Endothelial cell of umbilical vein (primary cell): ENCODE measurements around the gene GNE. TPM values are rescaled to one million over a fixed set of nuclear protein-coding genes. Genes with fewer than 3 reads are reported as not detected.
A peak's percentile ranks its signal among the peaks of the same experiment; 100 is the strongest.
"Not testable (repeated sequence)": the region's sequence is repeated elsewhere in the genome, so short reads cannot be mapped to it uniquely, and the experiment has no call there.

ENCODE experiments used
- BruUV-seq: library from RNA; stranded (reverse); fragments of 400-500 nt; replicated peaks from 2 replicates; lab custom pipeline; 2021; lab: Mats Ljungman, UMichigan
- CTCF ChIA-PET: fragments of 300-600, 350-600 bp; sonication (Branson Sonifier 250); formaldehyde crosslinking; loops from one replicate; lab custom pipeline; 2021; ENCODE audit warnings: antibody characterized with exemption, inconsistent platforms; lab: Charles Lee
- POLR2A ChIA-PET: fragments of 300-600, 350-600 bp; sonication (Branson Sonifier 250); formaldehyde crosslinking; loops from one replicate; lab custom pipeline; 2021; ENCODE audit warnings: antibody characterized with exemption, inconsistent platforms; lab: Charles Lee
- DNase-seq: peaks from one replicate; pipeline ENCODE4 v3.0.0-alpha.2; 2011; ENCODE audit warnings: low read depth, low spot score
- FAIRE-seq: peaks from 2 replicates; lab custom pipeline; 2011; peaks lifted over from hg19 to GRCh38; lab: Jason Lieb, UNC
- H2AFZ ChIP-seq: 2 replicates; pipeline ENCODE4 v1.6.0; 2012; ENCODE audit warnings: low read depth, low read length, control low read depth, inconsistent platforms
- H3K27ac ChIP-seq: 2 replicates; pipeline ENCODE4 v1.5.1; 2011; ENCODE audit warnings: low read depth, mild to moderate bottlenecking, control low read depth, low read length, moderate library complexity; ENCODE audit not compliant: insufficient read depth
- H3K27me3 ChIP-seq, 2 experiments: 2 replicates each; pipeline versions ENCODE4 v1.6.0 to v1.6.1; 2011; ENCODE audit warnings: low read length in 2 of 2, mixed read lengths in 1 of 2; ENCODE audit not compliant: control insufficient read depth in 2 of 2, insufficient read depth in 2 of 2
- H3K36me3 ChIP-seq, 2 experiments: 2 replicates in 1 of 2; 3 replicates in 1 of 2; pipeline ENCODE4 v1.5.1; 2011; ENCODE audit warnings: low read length in 2 of 2, mild to moderate bottlenecking in 1 of 2, moderate library complexity in 1 of 2; ENCODE audit not compliant: control insufficient read depth in 2 of 2, insufficient read depth in 2 of 2; ENCODE audit errors: extremely low read depth in 1 of 2
- H3K4me1 ChIP-seq: 3 replicates; pipeline ENCODE4 v1.5.1; 2011; ENCODE audit warnings: mild to moderate bottlenecking, low read length; ENCODE audit not compliant: control insufficient read depth, insufficient read depth; ENCODE audit errors: extremely low read depth
- H3K4me2 ChIP-seq: 2 replicates; pipeline ENCODE4 v1.6.1; 2011; ENCODE audit warnings: low read length, control low read depth, mixed read lengths; ENCODE audit not compliant: insufficient read depth
- H3K4me3 ChIP-seq, 3 experiments: fragments of 200-600 bp in 1 of 3; sonication (generic), shearing (Covaris generic) in 1 of 3; replicated peaks in 1 of 3; 2 replicates each; pipeline ENCODE4 v1.5.1; 2011 to 2016; ENCODE audit warnings: control low read depth in 3 of 3, low read length in 3 of 3, mild to moderate bottlenecking in 2 of 3, inconsistent platforms in 1 of 3, low read depth in 1 of 3, moderate library complexity in 1 of 3; ENCODE audit not compliant: insufficient read depth in 1 of 3
- H3K79me2 ChIP-seq: 2 replicates; pipeline ENCODE4 v1.6.0; 2012; ENCODE audit warnings: low read length, inconsistent platforms; ENCODE audit not compliant: control insufficient read depth, insufficient read depth
- H3K9ac ChIP-seq: replicated peaks from 2 replicates; pipeline ENCODE3; 2011; ENCODE audit warnings: low read length, control low read depth; ENCODE audit not compliant: insufficient read depth; ENCODE audit errors: extremely low read depth
- H3K9me1 ChIP-seq: replicated peaks from 3 replicates; pipeline ENCODE4 v1.6.0; 2011; ENCODE audit warnings: mild to moderate bottlenecking, low read length; ENCODE audit not compliant: control insufficient read depth, insufficient read depth; ENCODE audit errors: extremely low read depth
- H3K9me3 ChIP-seq: replicated peaks from 2 replicates; pipeline ENCODE4 v1.5.1; 2012; ENCODE audit warnings: low read length, inconsistent platforms; ENCODE audit not compliant: control insufficient read depth, insufficient read depth
- H4K20me1 ChIP-seq: replicated peaks from 2 replicates; pipeline ENCODE3; 2011; ENCODE audit warnings: mild to moderate bottlenecking, low read length; ENCODE audit not compliant: control insufficient read depth, insufficient read depth; ENCODE audit errors: extremely low read depth
- CTCF ChIP-seq, 2 donors: IDR thresholded peaks; 1 replicate in 1 of 2; 2 replicates in 1 of 2; pipeline ENCODE4 v1.5.1; 2011; ENCODE audit warnings: low read length in 2 of 2, mild to moderate bottlenecking in 2 of 2, moderate library complexity in 2 of 2, control low read depth in 1 of 2, inconsistent platforms in 1 of 2, low read depth in 1 of 2; ENCODE audit not compliant: insufficient read depth in 1 of 2; ENCODE audit errors: extremely low read depth in 1 of 2
- EZH2 ChIP-seq: IDR thresholded peaks from 2 replicates; pipeline ENCODE4 v1.6.1; 2012; ENCODE audit warnings: borderline replicate concordance, low read depth, mild to moderate bottlenecking, moderate library complexity, low read length, inconsistent platforms; ENCODE audit not compliant: severe bottlenecking
- FOS ChIP-seq: IDR thresholded peaks from 2 replicates; pipeline ENCODE4 v1.6.1; 2011; ENCODE audit warnings: mild to moderate bottlenecking, low read length, moderate library complexity, borderline replicate concordance; ENCODE audit not compliant: insufficient read depth
- GATA2 ChIP-seq: IDR thresholded peaks from 2 replicates; pipeline ENCODE4 v1.7.0; 2011; ENCODE audit warnings: low read depth, mild to moderate bottlenecking, moderate library complexity, mixed read lengths, low read length; ENCODE audit not compliant: insufficient read length, insufficient read depth
- JUN ChIP-seq: IDR thresholded peaks from 2 replicates; pipeline ENCODE4 v1.6.1; 2011; ENCODE audit warnings: borderline replicate concordance, low read depth; ENCODE audit not compliant: insufficient read length, insufficient read depth
- MAX ChIP-seq: IDR thresholded peaks from 2 replicates; pipeline ENCODE4 v1.6.1; 2011; ENCODE audit not compliant: insufficient read depth, insufficient read length
- MYC ChIP-seq: IDR thresholded peaks from one replicate; pipeline ENCODE4 v1.6.1; 2011; ENCODE audit warnings: mild to moderate bottlenecking, low read depth, low read length
- POLR2A ChIP-seq: IDR thresholded peaks from 2 replicates; pipeline ENCODE4 v1.6.1; 2012; ENCODE audit warnings: low read depth, mild to moderate bottlenecking, control low read depth, low read length
- POLR2AphosphoS5 ChIP-seq: IDR thresholded peaks from 2 replicates; pipeline ENCODE4 v1.6.1; 2012; ENCODE audit warnings: low read depth, mild to moderate bottlenecking, control low read depth, low read length, moderate library complexity; ENCODE audit not compliant: insufficient read depth
- dilution Hi-C: fragments of 300-500 bp; cut with MboI; formaldehyde crosslinking; loops from one replicate; pipeline ENCODE4 v1.15.0; 2019; ENCODE audit warnings: low sequenced_read_pairs; ENCODE audit not compliant: extremely low pct_ligation_motif_present
- intact Hi-C: fragments of 100-400 bp; cut with micrococcal nuclease; formaldehyde crosslinking; loops from one replicate; pipeline ENCODE4 v1.10.0; 2022
- polyA plus RNA-seq, 4 experiments: library from polyadenylated mRNA; depleted of rRNA in 3 of 4; stranded (reverse) in 3 of 4; unstranded in 1 of 4; fragments of >200 nt; gene quantifications; 2 replicates each; pipeline versions ENCODE4 v1.2.1 to v1.2.3, GENCODE V29; 2011 to 2012; ENCODE audit warnings: missing spikeins in 1 of 4
- total RNA-seq: library from RNA; stranded (reverse); gene quantifications from 2 replicates; pipeline ENCODE4 v1.2.3, GENCODE V29; 2021

GNE gene
- total and polyA plus RNA-seq, 2 donors (not counting 3 experiments of a cell fraction or from before 2014, with no cell fraction given), result 8.5 to 11.4 TPM

- FAIRE-seq, H3K9ac ChIP-seq, dilution Hi-C loops, H3K4me3 ChIP-seq, H2AFZ ChIP-seq, H4K20me1 ChIP-seq, H3K9me1 ChIP-seq, H3K9me3 ChIP-seq, H3K4me1 ChIP-seq, H3K27ac ChIP-seq, BruUV-seq, POLR2A ChIA-PET, H3K36me3 ChIP-seq, H3K4me2 ChIP-seq, H3K27me3 ChIP-seq: not testable (repeated sequence)
- intact Hi-C loops, result loop anchor here (1.0 kb wide), 1 partner anchor 81 kb away; no protein-coding TSS in a partner anchor
- peak; percentile 6 to 16 for TF ChIP-seq CTCF (IDR thresholded peaks at IDR 0.05; ENCODE audit: extremely low read depth in 1 of 2, insufficient read depth in 1 of 2, low read depth in 1 of 2, low read length in 2 of 2)
- H3K79me2 ChIP-seq, result peaks cover 11% of the 10 kb centered on the region
- CTCF ChIA-PET, result interaction anchor here (1.0 to 12.8 kb wide), 4 partner anchors 42 to 159 kb away, joined by 3 to 184 read pairs (median 4); partner anchors contain the start of gene RNF38
- DNase-seq, result peak; percentile 39
Measured at GRCh38 chr9:36248061-36248460, 10.2 kb downstream of the GNE start.

- Histone ChIP-seq H3K9me1 (no peaks in the 10 kb centered on the region), H3K4me3 (no peak overlapping the region), H3K9ac (no peak overlapping the region), H3K27me3 (no peaks in the 10 kb centered on the region), H3K27ac (no peak overlapping the region), H3K4me2 (no peak overlapping the region), H3K9me3 (no peaks in the 10 kb centered on the region), H3K36me3 (peaks cover 6 to 7% of the 10 kb centered on the region in 2 experiments), H2AFZ (no peak overlapping the region), H3K4me1 (no peaks in the 10 kb centered on the region), H4K20me1 (no peaks in the 10 kb centered on the region), H3K79me2 (peaks cover 11% of the 10 kb centered on the region)
- no peak for TF ChIP-seq JUN
- TF ChIP-seq MYC, result no peak
- no peak for TF ChIP-seq EZH2
- no peak for TF ChIP-seq MAX
- TF ChIP-seq CTCF (IDR thresholded peaks at IDR 0.05; ENCODE audit: extremely low read depth in 1 of 2, insufficient read depth in 1 of 2, low read depth in 1 of 2, low read length in 2 of 2), result no peak
- TF ChIP-seq FOS, result no peak
- no peak for TF ChIP-seq POLR2A
- TF ChIP-seq POLR2AphosphoS5, result no peak
- TF ChIP-seq GATA2, result no peak
- FAIRE-seq, result no peak
- intact Hi-C loops (no loop called here), dilution Hi-C loops (no loop called here)
- CTCF ChIA-PET, result interaction anchor here (1.0 to 12.8 kb wide), 2 partner anchors 81 to 153 kb away, joined by 3 to 184 read pairs; partner anchors contain the start of gene RNF38
- DNase-seq, result no peak
- POLR2A ChIA-PET, result no interaction called here
- no TSS peak for BruUV-seq
Measured at GRCh38 chr9:36247356-36247755, 10.9 kb downstream of the GNE start.
